SK-N-MC (cell line): ENCODE measurements around the gene AHCTF1.

Experiments used
- EZH2 ChIP-seq: fragments of 200-600 bp; sonication (generic); IDR thresholded peaks from one replicate; pipeline ENCODE4 v1.6.1; 2017; ENCODE audit warnings: antibody characterized with exemption
- POLR2AphosphoS5 ChIP-seq: IDR thresholded peaks from 2 replicates; pipeline ENCODE4 v1.6.1; 2012; ENCODE audit warnings: mild to moderate bottlenecking, low read depth, low read length, borderline replicate concordance

DNA sequence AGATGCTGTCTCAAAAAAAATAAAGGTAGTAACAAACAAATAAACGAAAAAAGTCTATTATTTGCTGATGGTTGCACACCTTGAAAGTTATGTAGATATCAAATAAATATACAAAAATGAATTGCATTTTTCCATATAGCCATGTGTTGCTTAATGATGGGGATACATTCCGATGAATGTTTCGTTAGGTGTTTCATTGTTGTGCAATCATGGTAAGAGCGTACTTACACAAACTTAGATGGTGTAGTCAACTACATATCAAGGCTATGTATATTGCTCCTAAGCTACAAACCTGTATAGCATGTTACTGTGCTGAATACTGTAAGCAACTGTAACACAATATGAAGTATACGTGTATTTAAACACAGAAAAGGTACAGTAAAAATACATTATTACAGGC lies 34.4 kb downstream of the AHCTF1 start:
- no peak for TF ChIP-seq POLR2AphosphoS5
- no peak for TF ChIP-seq EZH2
